NCI-H1436 (cell line): ENCODE results near the gene MAML3.

ENCODE experiments used
- DNase-seq: peaks from one replicate; lab custom pipeline; 2025; lab: John Stamatoyannopoulos, UW

Gene MAML3

DNA sequence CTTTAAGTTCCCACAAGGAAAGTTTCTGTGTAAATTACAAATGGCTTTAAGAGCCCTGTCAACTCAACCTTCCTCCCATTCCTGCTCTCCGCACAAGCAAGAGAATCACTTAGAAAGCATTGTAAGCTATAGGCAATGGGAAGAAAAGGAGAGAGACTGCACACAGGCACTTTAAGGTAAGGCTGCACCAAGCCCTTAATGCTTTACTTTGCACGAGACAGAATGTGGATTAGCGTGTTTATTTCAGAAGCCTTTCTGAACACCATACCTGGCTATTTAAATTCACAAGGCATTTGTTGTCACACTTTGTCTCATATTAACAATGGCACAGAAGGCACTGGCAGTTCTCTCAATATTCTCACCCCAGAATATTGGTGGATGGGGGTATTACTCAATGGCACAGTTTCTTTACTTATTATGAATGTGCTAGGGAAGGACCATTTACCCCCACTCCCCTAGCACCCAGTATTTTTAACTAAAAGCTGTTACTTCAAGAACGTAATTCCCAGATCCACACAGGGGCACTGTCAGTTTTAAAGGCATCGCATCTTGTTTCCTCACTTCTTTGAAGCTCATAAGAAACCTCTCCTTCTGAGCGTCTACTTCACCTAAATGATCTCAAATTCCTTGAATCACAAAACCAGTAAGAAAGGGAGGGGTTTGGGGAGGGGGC is 150.0 kb downstream of the MAML3 start:
- DNase-seq, result no peak

DNA sequence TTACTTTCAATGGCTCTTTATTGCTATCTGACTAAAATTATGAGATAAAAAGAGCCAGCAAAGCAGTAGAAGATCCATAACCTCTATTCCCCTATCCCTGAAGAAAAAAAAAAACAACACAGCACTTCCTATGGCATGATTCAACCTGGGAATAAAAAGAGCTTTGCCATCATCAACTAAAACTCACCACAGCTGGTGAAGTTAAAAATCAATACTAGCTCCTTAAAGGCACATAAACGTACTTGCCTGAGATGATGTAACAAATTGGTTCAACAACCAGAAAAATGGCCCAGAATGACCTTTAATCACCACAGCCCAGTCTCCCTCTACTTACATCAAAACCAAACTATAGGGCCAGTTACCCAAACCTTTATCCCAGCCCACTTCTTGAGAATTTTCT is 153.8 kb downstream of the MAML3 start:
- no peak for DNase-seq

DNA sequence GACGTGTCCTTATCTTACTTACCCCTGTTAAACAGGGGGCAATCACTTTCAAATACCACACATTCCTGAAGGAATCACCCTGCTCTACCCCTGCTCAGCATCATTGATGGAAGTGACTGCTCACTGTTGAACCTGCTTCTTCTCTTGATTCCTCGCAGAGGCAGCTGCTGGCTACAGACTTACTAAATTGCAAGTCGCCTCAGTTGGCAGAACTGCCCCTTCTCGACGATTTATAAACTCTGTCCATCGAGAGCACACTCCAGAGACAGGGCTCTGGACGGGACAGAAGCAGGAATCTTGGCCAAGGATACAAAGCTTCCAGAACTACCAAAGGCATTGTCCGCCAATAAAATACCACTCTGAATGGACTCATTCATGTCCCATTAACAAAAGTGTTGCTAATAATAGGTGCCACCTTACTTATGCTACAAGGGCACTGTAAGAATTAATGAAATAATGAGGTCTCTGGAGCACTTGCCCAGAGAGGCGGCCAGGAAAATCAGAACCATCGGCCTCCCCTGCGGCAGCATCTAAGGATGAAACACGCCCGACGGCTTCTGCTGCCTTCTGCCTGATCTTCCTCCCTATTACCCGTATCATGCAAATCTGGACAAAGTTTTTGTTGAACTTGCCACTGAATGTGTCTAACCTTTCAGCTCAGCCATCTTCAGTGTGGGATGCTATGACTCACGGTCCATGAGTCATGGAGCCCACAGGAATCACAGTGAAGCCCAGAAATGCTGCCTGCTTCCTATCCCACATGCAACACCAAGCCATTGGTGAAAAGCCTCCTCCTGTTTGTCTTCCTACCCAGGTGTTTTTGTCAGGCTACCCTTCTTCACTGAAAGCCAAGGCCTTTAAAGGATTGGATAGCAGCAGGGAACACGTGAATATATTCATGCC is 164.9 kb downstream of the MAML3 start:
- no peak for DNase-seq

DNA sequence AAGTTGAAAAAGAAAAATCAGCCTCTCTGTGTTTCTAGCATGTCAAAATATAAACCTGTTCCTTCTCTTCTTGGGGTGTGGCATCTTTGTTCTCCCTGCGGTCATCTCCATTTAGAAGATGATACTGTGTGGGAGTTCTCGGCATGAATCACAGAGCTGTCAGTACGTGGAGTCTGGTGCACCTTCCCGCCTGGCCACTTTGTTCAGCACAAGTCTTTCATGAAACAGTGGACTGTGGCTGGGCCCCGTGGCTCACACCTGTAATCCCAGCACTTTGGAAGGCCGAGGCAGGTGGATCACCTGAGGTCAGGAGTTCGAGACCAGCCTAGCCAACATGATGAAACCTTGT is 166.5 kb downstream of the MAML3 start:
- no peak for DNase-seq

DNA sequence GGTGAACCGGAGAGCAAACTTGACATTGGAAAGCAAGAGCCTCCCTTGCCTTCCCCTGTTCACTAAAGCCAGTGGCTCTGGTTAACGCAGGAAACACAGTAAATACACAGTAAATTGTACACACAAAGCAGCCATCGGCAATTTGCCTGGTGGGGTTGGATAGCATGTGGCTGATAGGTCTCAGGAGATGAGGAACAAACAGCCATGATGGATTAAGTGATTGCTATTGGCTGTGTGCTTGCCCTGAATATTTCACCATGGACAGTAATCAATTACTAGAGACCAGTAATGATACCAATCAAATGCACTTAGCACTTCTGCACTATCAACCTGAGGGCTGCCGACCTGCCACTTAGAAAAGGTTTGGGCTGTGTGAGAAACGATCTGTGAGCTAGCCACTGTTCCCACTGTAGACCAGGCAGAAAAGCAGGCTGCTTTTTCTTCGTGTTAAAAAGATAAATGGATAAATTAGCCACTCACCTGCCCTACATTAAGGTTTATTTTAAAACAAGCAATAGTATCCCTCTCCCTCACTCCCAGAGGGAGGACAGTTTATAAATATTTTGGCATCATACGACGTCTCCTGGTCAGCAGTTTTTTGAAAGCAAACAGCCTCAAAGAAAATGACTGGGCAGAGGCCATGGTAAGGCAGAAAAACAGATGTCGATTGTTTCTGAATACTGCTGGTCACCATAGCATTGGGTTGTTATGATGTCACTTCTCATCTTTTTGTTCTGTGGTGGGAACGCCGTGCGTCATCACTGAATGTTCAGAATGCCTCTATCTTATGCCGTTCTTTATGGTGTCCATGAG is 167.1 kb downstream of the MAML3 start:
- DNase-seq, result peak; percentile 60

DNA sequence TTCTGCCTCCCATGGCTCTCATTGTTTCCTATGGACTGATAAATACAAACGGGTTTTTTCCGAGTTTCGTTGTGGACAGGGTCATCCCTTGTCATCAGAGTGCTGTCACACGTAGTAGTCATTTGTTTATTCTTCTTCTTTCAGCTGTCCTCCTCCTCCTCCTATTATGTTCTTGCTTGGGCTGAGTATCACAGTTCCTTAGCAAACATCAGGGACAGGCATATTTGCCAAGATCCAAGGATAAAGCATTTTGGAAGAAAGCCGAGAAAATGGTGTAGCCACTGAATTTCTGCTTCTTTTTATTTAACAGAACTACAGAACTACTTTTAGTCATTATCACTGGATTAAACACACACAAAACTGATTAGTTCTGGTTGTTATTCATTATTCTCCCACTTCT is 167.9 kb downstream of the MAML3 start:
- no peak for DNase-seq

DNA sequence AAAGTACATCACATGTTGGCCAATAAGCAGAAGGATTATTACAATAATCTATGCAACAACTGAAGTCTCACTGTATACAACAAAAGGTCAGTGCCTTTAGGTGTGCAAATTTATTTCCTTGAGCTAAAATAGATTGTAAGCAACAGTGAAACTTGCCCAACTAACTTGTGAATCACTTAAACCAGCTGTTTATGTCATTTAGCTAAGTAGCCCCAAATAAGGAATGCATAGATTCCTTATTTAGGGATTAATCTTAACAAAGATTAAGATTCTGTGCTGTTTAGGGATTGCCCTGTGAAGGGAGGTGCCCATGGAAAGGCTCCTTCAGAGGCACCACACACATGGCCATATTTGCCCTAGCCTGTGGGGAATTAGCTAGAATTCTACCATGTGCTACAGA is 168.6 kb downstream of the MAML3 start:
- DNase-seq, result no peak

DNA sequence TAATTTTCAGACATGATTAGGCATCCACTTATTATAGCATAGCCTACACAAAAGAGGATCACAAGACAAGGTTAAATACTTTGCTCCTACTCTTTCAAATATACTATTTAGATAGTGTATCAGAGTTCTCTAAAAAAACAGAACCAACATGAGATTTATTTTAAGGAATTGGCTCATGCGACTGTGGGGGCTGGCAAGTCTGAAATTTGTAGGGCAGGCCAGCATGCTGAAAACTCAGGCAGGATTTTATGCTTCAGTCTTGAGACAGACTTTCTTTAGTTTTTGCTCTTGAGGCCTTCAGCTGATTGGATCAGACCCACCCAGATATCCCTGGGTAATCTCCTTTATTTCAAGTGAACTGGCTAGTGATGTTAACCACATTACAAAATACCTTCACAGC is 169.5 kb downstream of the MAML3 start:
- no peak for DNase-seq

DNA sequence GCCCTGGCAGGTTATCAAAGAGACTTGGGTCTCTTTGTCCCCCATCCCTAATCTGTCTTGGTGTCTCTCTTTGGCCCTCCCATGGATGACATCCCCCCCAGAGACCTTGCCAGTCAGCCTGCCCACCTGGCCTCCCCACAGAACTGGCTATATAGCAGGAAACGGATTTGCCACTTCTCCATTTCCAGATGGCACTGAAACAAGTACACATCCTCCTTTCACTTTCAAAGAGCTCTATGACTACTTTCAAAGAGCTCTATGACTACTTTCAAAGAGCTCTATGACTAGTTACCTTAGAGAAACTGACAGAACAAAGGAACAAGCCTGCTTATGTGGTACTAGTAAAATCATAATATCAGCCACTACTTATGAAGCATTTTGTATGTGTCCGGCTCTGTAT is 175.3 kb downstream of the MAML3 start:
- DNase-seq, result no peak

DNA sequence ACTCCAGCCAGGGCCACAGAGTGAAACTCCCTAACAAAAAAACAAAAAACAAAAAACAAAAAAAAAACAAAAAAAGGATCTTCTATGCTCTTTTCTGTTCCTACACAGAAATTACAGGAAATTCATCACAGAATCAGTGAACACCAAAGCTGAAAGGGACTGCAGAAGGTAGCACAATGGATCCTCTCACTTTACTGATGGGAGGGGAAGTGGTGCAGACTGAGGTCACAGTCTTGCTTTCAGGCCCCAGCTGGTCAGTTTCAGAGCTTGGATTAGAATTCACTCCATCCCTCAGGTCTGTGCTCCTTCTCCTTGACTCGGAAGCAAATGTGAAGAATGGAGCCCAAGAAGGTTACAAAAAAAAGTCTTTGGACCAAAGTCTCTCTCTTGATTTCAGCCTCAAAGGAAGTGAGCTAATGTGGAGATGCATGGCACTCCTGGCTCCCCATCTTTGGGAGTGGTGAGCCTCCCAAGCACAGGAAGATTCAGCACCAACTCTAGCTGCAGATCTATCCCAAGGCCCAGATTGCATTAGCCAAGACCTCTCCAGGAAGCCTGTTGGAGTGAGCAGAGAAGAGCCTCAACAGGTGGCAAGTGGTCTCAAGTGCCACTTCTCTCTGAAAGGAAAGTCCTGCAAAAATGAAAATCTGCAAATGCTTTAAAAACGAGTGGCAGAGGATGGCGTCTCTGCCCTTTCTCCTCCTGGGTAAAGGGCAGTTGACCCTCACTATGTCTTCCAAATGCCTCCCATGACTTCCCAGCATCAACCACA is 176.0 kb downstream of the MAML3 start:
- no peak for DNase-seq

DNA sequence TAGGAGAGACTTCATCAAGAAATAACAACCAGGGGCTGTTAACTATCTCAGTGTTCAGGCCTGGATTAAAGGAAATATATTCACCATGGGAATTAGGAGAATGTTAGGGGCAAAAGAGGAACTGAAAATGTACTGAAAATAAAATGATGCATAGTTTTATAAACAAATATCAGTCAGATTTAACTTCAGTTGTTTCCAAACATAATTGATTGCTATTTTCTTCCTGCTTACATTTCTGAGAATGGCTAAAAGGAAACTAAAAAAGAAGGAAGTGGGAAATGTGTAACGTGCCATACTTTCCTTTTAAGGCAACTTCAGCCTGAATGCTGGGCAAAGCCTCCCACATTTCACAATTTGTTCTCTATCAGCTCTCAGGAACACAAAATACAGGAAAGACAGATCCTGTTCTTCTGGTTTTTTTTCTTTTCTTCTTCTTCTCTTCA is 178.1 kb downstream of the MAML3 start:
- DNase-seq, result no peak

DNA sequence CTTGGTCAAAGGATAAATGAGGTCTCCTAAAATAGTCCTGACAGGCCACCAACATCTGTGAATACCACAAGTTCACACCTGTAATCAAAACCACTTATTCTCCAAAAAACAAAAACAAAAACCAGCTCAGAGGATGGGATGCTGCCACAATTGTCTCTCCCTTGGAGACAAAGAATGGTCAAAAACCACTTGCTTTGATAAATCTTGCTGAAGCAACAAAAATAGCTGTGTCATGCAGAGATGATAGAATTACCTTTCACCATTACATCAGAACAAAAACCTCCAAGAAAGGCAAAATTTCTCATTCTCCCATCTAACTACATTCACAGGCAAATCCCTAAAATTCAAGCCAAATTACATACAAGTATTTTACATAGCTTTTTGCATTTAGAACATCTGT is 180.4 kb downstream of the MAML3 start:
- DNase-seq, result no peak

DNA sequence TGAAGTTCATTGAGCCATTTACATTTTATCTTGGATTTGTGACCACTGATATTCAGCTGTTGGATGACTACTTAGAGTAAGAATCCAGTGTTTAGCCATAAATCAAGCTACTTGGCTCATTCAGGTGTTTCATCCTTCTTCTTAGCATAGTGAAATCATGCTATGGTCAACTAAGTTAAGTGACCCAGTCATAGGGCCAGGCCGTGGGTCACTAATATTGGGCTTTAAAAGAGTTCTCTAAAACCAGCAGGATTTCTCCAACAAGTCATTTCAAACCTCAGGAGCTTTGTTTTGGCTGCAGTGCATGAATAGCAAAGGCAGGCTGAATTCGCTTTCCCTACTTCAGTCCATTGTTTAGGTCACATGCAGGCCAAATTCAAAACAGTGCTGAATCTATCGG is 181.0 kb downstream of the MAML3 start:
- no peak for DNase-seq

DNA sequence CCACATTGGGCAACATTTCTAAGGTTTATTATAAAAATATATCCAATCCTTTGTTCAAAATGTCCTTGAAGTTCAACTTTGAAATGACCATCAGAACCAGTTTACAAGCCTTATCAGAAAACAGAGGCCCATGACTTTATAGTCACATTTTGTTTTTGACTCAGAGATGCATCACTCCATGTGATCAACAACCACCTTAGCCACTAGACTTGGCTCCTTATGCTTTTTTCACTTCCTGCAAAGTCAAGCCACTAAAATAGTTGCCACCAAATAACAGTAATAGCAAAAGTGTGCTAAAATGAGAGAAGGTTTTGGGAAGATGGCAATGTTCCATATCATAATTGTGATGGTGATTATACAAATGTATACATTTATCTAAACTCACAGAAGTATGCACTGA is 181.7 kb downstream of the MAML3 start:
- DNase-seq, result no peak

DNA sequence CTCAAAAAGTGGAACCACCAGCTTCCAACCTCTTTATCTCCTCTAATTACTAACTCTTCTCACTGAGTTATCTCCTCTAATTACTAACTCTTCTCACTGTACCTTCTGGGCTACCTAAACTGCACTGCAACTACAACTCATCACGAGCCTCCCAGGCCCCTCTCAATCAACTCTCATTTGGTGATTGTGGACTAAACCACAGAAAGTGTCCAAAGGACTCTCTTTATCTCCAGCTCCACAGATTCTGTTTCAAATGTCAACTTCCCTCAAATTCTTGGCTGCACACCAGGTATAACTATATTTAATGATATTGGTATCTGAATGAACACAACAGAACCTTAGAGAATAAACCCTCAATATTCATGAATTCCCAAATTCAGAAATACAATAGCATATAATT is 182.9 kb downstream of the MAML3 start:
- DNase-seq, result no peak

DNA sequence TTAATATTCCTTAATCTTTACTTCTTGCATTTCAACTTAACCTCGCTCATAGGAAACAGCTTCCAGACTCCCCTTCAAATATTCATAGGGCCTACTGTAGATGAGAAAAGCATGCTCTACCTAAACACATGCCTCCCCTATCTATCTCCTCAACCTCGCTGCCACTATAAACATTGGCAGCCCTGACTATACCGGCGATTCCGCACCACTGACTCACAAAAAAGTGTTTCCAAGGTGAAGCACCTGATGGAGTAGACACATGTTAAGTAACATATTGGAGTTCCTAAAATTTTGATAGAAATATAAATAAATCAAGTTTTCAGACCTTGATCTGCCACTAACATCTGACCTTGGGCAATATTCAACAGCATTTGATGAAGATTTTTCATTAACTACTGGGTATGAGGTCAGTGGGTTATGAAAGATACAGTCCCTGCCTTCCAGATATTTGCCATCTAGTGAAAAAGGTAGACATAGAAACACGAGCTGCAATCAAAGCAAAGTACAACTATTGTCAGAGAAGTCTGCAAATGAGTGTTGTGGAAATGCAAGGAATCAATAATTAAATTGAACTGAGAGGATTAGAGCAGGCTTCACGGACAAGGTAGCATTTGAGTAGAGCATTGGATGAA is 184.2 kb downstream of the MAML3 start:
- DNase-seq, result no peak

DNA sequence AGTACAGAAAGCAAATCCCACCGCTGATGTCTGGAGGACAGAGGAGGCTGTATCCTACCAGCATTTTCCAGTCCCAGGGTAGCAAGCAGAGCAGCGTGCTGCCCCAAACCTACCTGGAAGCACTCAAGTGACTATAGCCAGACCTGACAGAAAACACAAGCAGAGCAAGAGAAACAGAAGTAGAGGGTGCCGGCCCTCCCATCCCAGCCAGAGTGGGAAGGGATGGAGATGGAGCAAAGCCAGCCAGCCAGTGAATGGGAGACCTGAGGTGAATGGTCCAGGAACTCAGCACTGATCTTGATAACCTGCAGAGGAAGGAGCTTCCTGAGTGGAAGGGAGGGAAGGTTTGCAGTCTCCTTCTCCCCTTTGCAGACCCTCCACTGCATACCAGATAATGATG is 185.2 kb downstream of the MAML3 start:
- no peak for DNase-seq

DNA sequence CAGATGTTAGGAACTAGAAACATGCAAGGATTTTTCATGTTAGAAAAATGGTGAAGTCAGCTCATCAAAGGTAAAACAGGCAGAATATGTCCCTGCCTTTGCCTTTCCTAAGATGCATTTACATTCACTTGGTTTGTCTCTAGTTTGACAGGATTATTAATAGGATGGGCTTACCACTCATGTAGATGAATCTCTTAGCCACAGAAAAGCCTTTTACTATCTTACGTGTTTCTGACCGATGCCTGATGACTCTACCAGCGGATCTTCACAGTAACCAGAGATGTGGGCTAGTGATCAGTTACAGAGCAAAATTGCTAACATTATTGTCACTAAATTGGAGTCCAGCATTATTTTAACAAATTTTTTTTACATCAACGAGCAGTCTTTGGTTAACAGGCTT is 187.6 kb downstream of the MAML3 start:
- no peak for DNase-seq

DNA sequence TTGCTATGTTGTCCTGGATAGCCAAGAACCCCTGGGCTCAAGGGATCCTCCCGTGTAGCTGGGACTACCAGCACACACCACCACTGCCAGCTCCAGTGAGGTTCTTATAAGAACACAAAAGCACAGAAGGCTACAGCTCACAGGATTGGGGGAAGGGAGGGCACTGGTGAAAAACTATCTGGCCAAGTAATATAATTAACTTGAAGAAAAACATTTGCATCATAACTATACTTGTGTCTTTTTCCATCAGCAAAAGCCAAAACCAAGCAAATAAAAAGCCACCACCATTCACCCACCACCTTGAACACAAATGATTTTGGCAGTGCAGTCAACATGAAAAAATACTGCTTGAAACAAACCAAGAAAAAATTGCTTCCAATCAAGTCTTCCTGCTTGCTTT is 188.2 kb downstream of the MAML3 start:
- no peak for DNase-seq

DNA sequence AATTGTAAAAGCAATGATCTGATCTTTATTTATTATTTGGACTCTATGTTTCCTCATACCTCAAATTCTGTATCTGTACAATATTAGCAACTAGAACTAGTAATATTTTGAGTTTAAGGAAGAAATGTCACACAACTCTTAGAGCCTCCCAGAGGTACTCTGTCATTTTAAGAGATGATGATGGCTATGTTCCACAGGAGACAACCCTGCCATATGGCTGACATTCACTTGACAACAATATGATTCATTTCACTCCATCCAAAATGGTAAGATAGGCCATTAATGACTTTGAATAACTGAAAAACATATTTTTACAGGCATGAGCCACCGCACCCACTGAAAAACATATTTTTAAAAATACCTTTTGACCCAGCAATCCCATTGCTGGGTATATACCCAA is 190.3 kb downstream of the MAML3 start:
- no peak for DNase-seq

DNA sequence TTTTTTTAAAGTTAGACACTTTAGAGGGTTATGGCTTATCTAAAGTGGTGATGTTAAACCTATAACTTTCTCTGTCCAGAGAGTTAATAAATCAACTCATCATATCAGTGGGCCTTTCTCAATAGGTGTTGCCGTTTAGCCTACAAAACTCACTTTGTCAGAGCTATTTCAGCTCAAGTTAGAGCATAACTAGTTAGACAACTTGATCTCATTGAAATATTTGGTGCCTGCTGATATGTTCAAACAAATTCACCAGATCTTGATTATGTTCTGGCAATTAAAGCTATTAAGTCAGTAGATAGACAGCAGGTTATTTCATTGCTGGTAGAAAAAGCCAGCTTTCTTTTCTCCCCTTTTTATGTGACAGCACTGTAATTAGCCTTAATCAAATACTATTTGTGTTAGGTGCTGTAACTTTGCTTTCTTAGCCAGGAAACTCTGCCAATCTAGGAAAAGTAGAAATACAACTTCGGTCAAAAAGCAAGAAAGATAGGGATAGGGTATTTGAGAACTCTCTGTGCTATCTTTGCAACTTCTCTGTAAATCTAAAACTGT is 191.8 kb downstream of the MAML3 start:
- DNase-seq, result peak; percentile 18
